GM12878 (cell line): ENCODE measurements around the gene KRT75. TPM values are rescaled to one million over a fixed set of nuclear protein-coding genes. Genes with fewer than 3 reads are reported as not detected.

Source experiments
- ATAC-seq: fragments of 200-7000 bp; cut with Tn5 transposase; 3 replicates; pipeline ENCODE4 v1.9.1; 2020; ENCODE audit warnings: mild to moderate bottlenecking, moderate library complexity
- BruUV-seq: library from RNA; stranded (reverse); fragments of 400-500 nt; replicated peaks from 2 replicates; lab custom pipeline; 2021; lab: Mats Ljungman, UMichigan
- CTCF ChIA-PET: fragments of 300-600 bp; sonication (Branson Sonifier 250); formaldehyde crosslinking; extraction: SDS; loops from one replicate; lab custom pipeline; 2021; ENCODE audit warnings: inconsistent platforms; lab: Yijun Ruan, JAX
- POLR2A ChIA-PET: fragments of 350-600 bp; formaldehyde crosslinking; extraction: SDS; loops from one replicate; lab custom pipeline; 2021; ENCODE audit warnings: inconsistent platforms; lab: Charles Lee
- RAD21 ChIA-PET: fragments of 300-600 bp; sonication (Branson Sonifier 250); formaldehyde crosslinking; loops from one replicate; lab custom pipeline; 2023; ENCODE audit warnings: antibody characterized with exemption; ENCODE audit not compliant: unreplicated experiment; lab: Charles Lee
- SMC1A ChIA-PET: fragments of 300-600 bp; sonication (Branson Sonifier 250); formaldehyde crosslinking; loops from one replicate; lab custom pipeline; 2023; ENCODE audit not compliant: unreplicated experiment, uncharacterized antibody; lab: Charles Lee
- DNase-seq: peaks from one replicate; pipeline ENCODE4 v3.0.0-alpha.2; 2011; ENCODE audit warnings: low read depth, low spot score
- FAIRE-seq: peaks from 3 replicates; lab custom pipeline; 2011; peaks lifted over from hg19 to GRCh38; lab: Jason Lieb, UNC
- H2AFZ ChIP-seq: 2 replicates; pipeline ENCODE4 v1.6.0; 2011; ENCODE audit warnings: low read depth, low read length, control low read depth; ENCODE audit not compliant: control insufficient read depth
- H3K27ac ChIP-seq: 2 replicates; pipeline ENCODE4 v1.5.1; 2011; ENCODE audit warnings: control low read depth; ENCODE audit not compliant: control insufficient read depth, insufficient read depth
- H3K27me3 ChIP-seq, 2 experiments: replicated peaks in 1 of 2; 2 replicates each; pipeline versions ENCODE4 v1.6.0 to v1.6.1; 2011; ENCODE audit warnings: low read length in 1 of 2; ENCODE audit not compliant: control insufficient read depth in 2 of 2, insufficient read depth in 2 of 2
- H3K36me3 ChIP-seq, 2 experiments: 2 replicates each; pipeline ENCODE4 v1.5.1; 2011; ENCODE audit warnings: low read length in 1 of 2; ENCODE audit not compliant: control insufficient read depth in 2 of 2, insufficient read depth in 2 of 2
- H3K4me1 ChIP-seq: 2 replicates; pipeline ENCODE4 v1.6.1; 2011; ENCODE audit warnings: mild to moderate bottlenecking, low read length, moderate library complexity, mixed read lengths; ENCODE audit not compliant: control insufficient read depth, insufficient read depth
- H3K4me2 ChIP-seq: 2 replicates; pipeline ENCODE4 v1.6.0; 2011; ENCODE audit warnings: control low read depth; ENCODE audit not compliant: control insufficient read depth, insufficient read depth
- H3K4me3 ChIP-seq: fragments of 200-600 bp; sonication (generic); 2 replicates; pipeline ENCODE4 v1.5.1; 2016
- H3K79me2 ChIP-seq: 2 replicates; pipeline ENCODE4 v1.6.0; 2011; ENCODE audit warnings: low read length; ENCODE audit not compliant: control insufficient read depth, insufficient read depth
- H3K9ac ChIP-seq: 2 replicates; pipeline ENCODE4 v1.8.0; 2011; ENCODE audit warnings: low read length, control low read depth, mixed read lengths; ENCODE audit not compliant: control insufficient read depth, insufficient read depth
- H3K9me3 ChIP-seq: replicated peaks from 3 replicates; pipeline ENCODE4 v1.5.1; 2011; ENCODE audit warnings: mild to moderate bottlenecking, low read length; ENCODE audit not compliant: control insufficient read depth, insufficient read depth
- H4K20me1 ChIP-seq: 2 replicates; pipeline ENCODE4 v1.6.0; 2011; ENCODE audit not compliant: control insufficient read depth, insufficient read depth
- ASH2L ChIP-seq: fragments of 300-600, 200-600 bp; sonication (generic); IDR thresholded peaks from 2 replicates; pipeline ENCODE4 v1.6.1; 2017; ENCODE audit warnings: low read depth, mild to moderate bottlenecking, borderline replicate concordance
- MEF2B ChIP-seq: fragments of 450-650 bp; IDR thresholded peaks from 2 replicates; pipeline ENCODE4 v1.6.1; 2018; ENCODE audit warnings: mild to moderate bottlenecking, moderate library complexity; ENCODE audit not compliant: partially characterized antibody, poor library complexity, severe bottlenecking
- SIN3A ChIP-seq: IDR thresholded peaks from 2 replicates; pipeline ENCODE4 v1.6.1; 2012; ENCODE audit warnings: low read depth, low read length, improper control_type of control experiment
- WGBS: methylation state at CpG from one replicate; pipeline ENCODE4 v1.1.6; 2016; ENCODE audit warnings: low lambda C conversion rate; ENCODE audit not compliant: insufficient replicate concordance, insufficient coverage; ENCODE audit errors: missing lambda C conversion rate; 5-methylcytosine and 5-hydroxymethylcytosine counted together
- in situ Hi-C: fragments of 300-500 bp; cut with MboI; formaldehyde crosslinking; loops from 9 replicates; pipeline ENCODE4 v1.14.3; 2018; ENCODE audit warnings: mixed read lengths
- intact Hi-C: fragments of 100-400 bp; cut with micrococcal nuclease; formaldehyde crosslinking; loops from one replicate; pipeline ENCODE4 v1.14.2; 2022; ENCODE audit not compliant: unreplicated experiment
- polyA plus RNA-seq, 11 experiments: library from polyadenylated mRNA; depleted of rRNA in 4 of 11; unstranded in 6 of 11; stranded (reverse) in 5 of 11; fragments of >200 nt; fragmentation: Nextera tagmentation in 4 of 11; fragmentation: Illumina TruSeq in 1 of 11; extraction: Ambion mirVana in 4 of 11; extraction: Trizol in 1 of 11; gene quantifications; 1 replicate in 1 of 11; 2 replicates in 10 of 11; pipeline versions ENCODE4 v1.2.1 to v1.2.3, GENCODE V29; 2011 to 2016; ENCODE audit warnings: inconsistent platforms in 2 of 11, missing spikeins in 2 of 11, low read depth in 1 of 11
- total RNA-seq, 4 experiments: library from RNA; depleted of rRNA in 3 of 4; stranded (reverse); fragments of >200 nt in 3 of 4; fragmentation: Illumina TruSeq in 1 of 4; extraction: Trizol in 1 of 4; gene quantifications; 2 replicates each; pipeline versions ENCODE4 v1.2.1 to v1.2.3, GENCODE V29; 2013 to 2021
- TF ChIP-seq, protein P1 (sequence below): IDR thresholded peaks from 2 replicates; pipeline ENCODE4 v1.6.1; 2011; ENCODE audit warnings: borderline replicate concordance, low read depth, mild to moderate bottlenecking, moderate library complexity, mixed read lengths, low read length; ENCODE audit not compliant: insufficient read depth; ENCODE audit errors: extremely low read length

The KRT75 gene
- total and polyA plus RNA-seq, 10 of the 15 experiments (the other 5 are each of a cell fraction or from before 2014, with no cell fraction given): not detected

DNA sequence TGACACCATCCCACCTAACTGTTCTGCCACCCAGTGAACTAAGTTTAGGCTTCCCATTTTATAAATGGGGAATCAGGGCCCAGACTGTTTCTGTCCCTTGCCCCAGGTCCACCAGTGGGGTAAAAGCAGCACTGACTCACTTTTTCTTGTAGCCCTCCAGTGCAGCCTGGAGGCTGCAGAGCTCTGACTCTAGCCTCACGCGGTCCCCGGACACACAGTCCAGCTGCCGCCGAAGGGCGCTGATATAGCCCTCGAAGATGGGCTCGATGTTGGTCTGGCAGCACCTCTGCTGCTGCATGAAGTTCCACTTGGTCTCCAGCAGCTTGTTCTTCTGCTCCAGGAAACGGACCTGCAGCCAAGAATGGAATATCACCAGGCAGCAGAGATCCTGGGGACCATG, 30.6 kb downstream of the KRT75 start (continued):
- TF ChIP-seq SIN3A (no peak), ASH2L (no peak)

DNA sequence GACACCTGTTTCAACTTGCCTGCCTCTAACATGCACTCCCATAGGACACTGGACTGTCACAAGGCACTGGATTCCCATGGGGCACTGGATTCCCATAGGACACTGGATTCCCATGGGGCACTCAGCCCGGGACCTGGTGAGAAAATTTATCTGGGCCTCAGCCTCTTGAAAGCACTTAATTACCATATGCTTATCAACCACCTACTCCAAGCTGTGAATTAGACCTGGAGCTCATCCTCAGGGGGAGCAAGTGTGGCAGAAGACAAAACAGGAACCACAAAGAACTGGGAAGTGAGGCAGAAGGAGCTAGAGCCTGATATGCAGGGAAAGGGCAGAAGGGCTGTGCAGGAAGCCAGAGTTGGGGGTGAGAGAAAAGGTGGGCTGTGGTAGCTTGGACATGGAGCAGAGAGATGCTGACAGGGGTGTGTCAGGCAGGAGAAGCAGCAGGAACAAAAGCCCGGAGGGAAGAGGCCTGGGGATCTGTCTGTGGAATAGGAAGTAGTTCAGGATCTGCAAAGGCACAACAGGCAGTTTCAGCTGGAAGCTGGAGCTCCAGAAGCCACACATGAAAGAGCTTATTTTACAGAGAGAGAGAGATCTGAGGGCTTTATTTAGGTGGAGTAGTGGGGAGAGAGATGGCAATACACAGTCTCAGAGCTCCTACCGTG, 31.2 kb downstream of the KRT75 start:
- no peak overlapping the region for H3K4me3 ChIP-seq
- H3K36me3 ChIP-seq: no peaks in the 10 kb centered on the region
- SMC1A ChIA-PET: no interaction called here
- H3K4me1 ChIP-seq: no peaks in the 10 kb centered on the region
- FAIRE-seq: no peak
- no peaks in the 10 kb centered on the region; a peak in 2 of 4 replicates for H3K27me3 ChIP-seq
- TF ChIP-seq, protein P1, sequence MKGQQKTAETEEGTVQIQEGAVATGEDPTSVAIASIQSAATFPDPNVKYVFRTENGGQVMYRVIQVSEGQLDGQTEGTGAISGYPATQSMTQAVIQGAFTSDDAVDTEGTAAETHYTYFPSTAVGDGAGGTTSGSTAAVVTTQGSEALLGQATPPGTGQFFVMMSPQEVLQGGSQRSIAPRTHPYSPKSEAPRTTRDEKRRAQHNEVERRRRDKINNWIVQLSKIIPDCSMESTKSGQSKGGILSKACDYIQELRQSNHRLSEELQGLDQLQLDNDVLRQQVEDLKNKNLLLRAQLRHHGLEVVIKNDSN: no peak
- TF ChIP-seq MEF2B: peak; percentile 44
- TF ChIP-seq, all 136 proteins: peak for 1
- WGBS: 8% methylated on average over 3 of the region's 3 CpGs
- no peak overlapping the region for H3K4me2 ChIP-seq
- CTCF ChIA-PET: interaction anchor here (1.0 kb wide), 1 partner anchor 32 kb away, joined by 3 read pairs; no protein-coding TSS in a partner anchor
- DNase-seq (no peak), ATAC-seq (no peak)
- H3K9ac ChIP-seq: no peak overlapping the region
- in situ Hi-C loops (no loop called here), intact Hi-C loops (no loop called here)
- H3K9me3 ChIP-seq: no peaks in the 10 kb centered on the region
- POLR2A ChIA-PET: interaction anchor here (0.6 kb wide), 1 partner anchor 610 kb away, joined by 5 read pairs; no protein-coding TSS in a partner anchor
- RAD21 ChIA-PET: interaction anchor here (0.7 kb wide), 1 partner anchor 109 kb away, joined by 3 read pairs; no protein-coding TSS in a partner anchor
- H2AFZ ChIP-seq: no peak overlapping the region
- H3K27ac ChIP-seq: no peak overlapping the region
- BruUV-seq: no TSS peak
- H3K79me2 ChIP-seq: no peaks in the 10 kb centered on the region
- no peaks in the 10 kb centered on the region for H4K20me1 ChIP-seq
